H9 (cell line): ENCODE data around the gene MRPL3. TPM values are rescaled to one million over a fixed set of nuclear protein-coding genes. Genes with fewer than 3 reads are reported as not detected.

Experiments
- DNase-seq: peaks from one replicate; pipeline ENCODE4 v3.0.0-alpha.2; 2017
- H2AFZ ChIP-seq: one replicate; pipeline ENCODE4 v1.6.1; 2013; ENCODE audit warnings: mild to moderate bottlenecking, low read length, control low read depth, moderate library complexity
- H2AK5ac ChIP-seq: 2 replicates; pipeline ENCODE4 v1.6.1; 2013; ENCODE audit warnings: low read length, control low read depth, mixed read lengths; ENCODE audit not compliant: insufficient read length
- H2BK120ac ChIP-seq: one replicate; pipeline ENCODE4 v1.6.1; 2013; ENCODE audit warnings: low read depth, mild to moderate bottlenecking, low read length, control low read depth, inconsistent platforms; ENCODE audit not compliant: poor library complexity, severe bottlenecking
- H2BK12ac ChIP-seq: 2 replicates; pipeline ENCODE4 v1.6.1; 2013; ENCODE audit warnings: low read length, control low read depth, mixed read lengths, low read depth; ENCODE audit not compliant: insufficient read length
- H2BK15ac ChIP-seq: 2 replicates; pipeline ENCODE4 v1.6.1; 2013; ENCODE audit warnings: low read depth, low read length, control low read depth
- H2BK20ac ChIP-seq: one replicate; pipeline ENCODE4 v1.6.1; 2013; ENCODE audit warnings: low read depth, mild to moderate bottlenecking, low read length, control low read depth, inconsistent platforms; ENCODE audit not compliant: poor library complexity, severe bottlenecking
- H2BK5ac ChIP-seq: 2 replicates; pipeline ENCODE4 v1.6.1; 2013; ENCODE audit warnings: low read length, control low read depth, mixed read lengths; ENCODE audit not compliant: insufficient read length
- H3K14ac ChIP-seq: 2 replicates; pipeline ENCODE4 v1.6.1; 2013; ENCODE audit warnings: low read length, control low read depth; ENCODE audit not compliant: insufficient read depth
- H3K18ac ChIP-seq: 2 replicates; pipeline ENCODE4 v1.6.1; 2013; ENCODE audit warnings: low read depth, mild to moderate bottlenecking, mixed read lengths, low read length, control low read depth; ENCODE audit not compliant: insufficient read length
- H3K23ac ChIP-seq: 2 replicates; pipeline ENCODE4 v1.6.1; 2013; ENCODE audit warnings: low read length, control low read depth, mixed read lengths, low read depth; ENCODE audit not compliant: insufficient read length
- H3K23me2 ChIP-seq: 2 replicates; pipeline ENCODE4 v1.6.1; 2013; ENCODE audit warnings: low read depth, mild to moderate bottlenecking, mixed read lengths, low read length, control low read depth; ENCODE audit not compliant: insufficient read length, poor library complexity, severe bottlenecking
- H3K27ac ChIP-seq: 2 replicates; pipeline ENCODE4 v1.5.1; 2013; ENCODE audit warnings: low read length, control low read depth, mixed read lengths, low read depth; ENCODE audit not compliant: insufficient read length
- H3K27me3 ChIP-seq: 2 replicates; pipeline ENCODE4 v1.6.1; 2013; ENCODE audit warnings: low read length, control low read depth, inconsistent platforms; ENCODE audit not compliant: insufficient read depth
- H3K4ac ChIP-seq: 2 replicates; pipeline ENCODE4 v1.6.1; 2013; ENCODE audit warnings: low read depth, mild to moderate bottlenecking, control low read depth, inconsistent platforms, low read length, moderate library complexity
- H3K4me1 ChIP-seq: 2 replicates; pipeline ENCODE4 v1.6.1; 2013; ENCODE audit warnings: low read length, control low read depth, inconsistent platforms; ENCODE audit not compliant: insufficient read depth
- H3K4me2 ChIP-seq: 2 replicates; pipeline ENCODE4 v1.6.1; 2013; ENCODE audit warnings: low read length, control low read depth, mixed read lengths; ENCODE audit not compliant: insufficient read length, insufficient read depth
- H3K56ac ChIP-seq: 2 replicates; pipeline ENCODE4 v1.6.1; 2013; ENCODE audit warnings: low read depth, mild to moderate bottlenecking, mixed read lengths, low read length, control low read depth; ENCODE audit not compliant: insufficient read length
- H3K79me1 ChIP-seq: 2 replicates; pipeline ENCODE4 v1.6.1; 2013; ENCODE audit warnings: low read depth, mild to moderate bottlenecking, moderate library complexity, low read length, control low read depth, inconsistent platforms; ENCODE audit not compliant: insufficient read depth, poor library complexity, severe bottlenecking
- H3K79me2 ChIP-seq: 2 replicates; pipeline ENCODE4 v1.6.1; 2013; ENCODE audit warnings: low read length, control low read depth, inconsistent platforms; ENCODE audit not compliant: insufficient read depth
- H3K9ac ChIP-seq: 2 replicates; pipeline ENCODE4 v1.6.1; 2013; ENCODE audit warnings: low read length, control low read depth, mixed read lengths; ENCODE audit not compliant: insufficient read length; ENCODE audit errors: extremely low read depth
- H3K9me3 ChIP-seq: one replicate; pipeline ENCODE4 v1.6.1; 2013; ENCODE audit warnings: low read depth, low read length, inconsistent platforms; ENCODE audit not compliant: control insufficient read depth
- H3T11ph ChIP-seq: one replicate; pipeline ENCODE4 v1.6.1; 2013; ENCODE audit warnings: mild to moderate bottlenecking, low read length, control low read depth, inconsistent platforms
- H4K20me1 ChIP-seq: one replicate; pipeline ENCODE4 v1.6.1; 2013; ENCODE audit not compliant: control insufficient read depth, insufficient read length, insufficient read depth
- H4K5ac ChIP-seq: 2 replicates; pipeline ENCODE4 v1.6.1; 2013; ENCODE audit warnings: low read depth, mild to moderate bottlenecking, mixed read lengths, low read length, control low read depth; ENCODE audit not compliant: insufficient read length
- H4K8ac ChIP-seq: replicated peaks from 2 replicates; pipeline ENCODE4 v1.6.1; 2013; ENCODE audit warnings: low read length, control low read depth, mixed read lengths, low read depth; ENCODE audit not compliant: insufficient read length
- H4K91ac ChIP-seq: 2 replicates; pipeline ENCODE4 v1.6.1; 2013; ENCODE audit warnings: low read depth, mild to moderate bottlenecking, moderate library complexity, mixed read lengths, low read length, control low read depth; ENCODE audit not compliant: insufficient read length
- H3K27ac Mint-ChIP-seq, 3 experiments: 2 replicates in 2 of 3; 3 replicates in 1 of 3; pipeline ENCODE4 v1.8.0; 2020 to 2021; ENCODE audit warnings: mixed read lengths in 3 of 3, mild to moderate bottlenecking in 1 of 3, moderate library complexity in 1 of 3
- H3K27me3 Mint-ChIP-seq: 2 replicates; pipeline ENCODE4 v1.8.0; 2021; ENCODE audit warnings: low read depth, mild to moderate bottlenecking, moderate library complexity, mixed read lengths
- H3K36me3 Mint-ChIP-seq, 3 experiments: 2 replicates in 2 of 3; 3 replicates in 1 of 3; pipeline ENCODE4 v1.8.0; 2020 to 2021; ENCODE audit warnings: low read depth in 3 of 3, mixed read lengths in 3 of 3; ENCODE audit not compliant: insufficient read depth in 1 of 3
- H3K4me1 Mint-ChIP-seq, 2 experiments: 2 replicates each; pipeline ENCODE4 v1.8.0; 2020; ENCODE audit warnings: mixed read lengths in 2 of 2
- H3K4me3 Mint-ChIP-seq, 2 experiments: 2 replicates in 1 of 2; 3 replicates in 1 of 2; pipeline ENCODE4 v1.8.0; 2020 to 2021; ENCODE audit warnings: mild to moderate bottlenecking in 2 of 2, mixed read lengths in 2 of 2, moderate library complexity in 1 of 2
- H3K9me3 Mint-ChIP-seq, 2 experiments: 2 replicates in 1 of 2; 3 replicates in 1 of 2; pipeline ENCODE4 v1.8.0; 2020; ENCODE audit warnings: mild to moderate bottlenecking in 2 of 2, mixed read lengths in 2 of 2, moderate library complexity in 1 of 2
- CTCF ChIP-seq: fragments of 200-600 bp; sonication (generic); conservative IDR thresholded peaks from 3 replicates; pipeline ENCODE4 v1.8.0; 2021; ENCODE audit warnings: antibody characterized with exemption, mild to moderate bottlenecking
- WGBS: extraction: QIAGEN DNeasy Blood & Tissue Kit; methylation state at CpG from one replicate; pipeline ENCODE4 v1.1.7; 2013; ENCODE audit warnings: missing lambda C conversion rate, low lambda C conversion rate, mixed read lengths; ENCODE audit not compliant: insufficient read length; ENCODE audit errors: extremely low coverage; 5-methylcytosine and 5-hydroxymethylcytosine counted together
- total RNA-seq: library from RNA; stranded (reverse); gene quantifications from 2 replicates; pipeline ENCODE4 v1.2.1, GENCODE V29; 2021

Gene MRPL3
- total RNA-seq, 1 experiment from 2014 or later = 154 TPM

GRCh38 chr3:131494706-131495105 lies 8.1 kb downstream of the MRPL3 start:
- Histone ChIP-seq H2BK120ac (no peak overlapping the region), H3T11ph (no peak overlapping the region), H3K4me1 (no peaks in the 10 kb centered on the region), H2AFZ (no peak overlapping the region), H2BK12ac (no peak overlapping the region), H4K8ac (no peak overlapping the region), H4K5ac (no peak overlapping the region), H3K23ac (no peak overlapping the region), H2BK15ac (no peak overlapping the region), H3K4ac (no peak overlapping the region), H3K18ac (no peak overlapping the region), H2BK5ac (no peak overlapping the region), H3K9me3 (no peaks in the 10 kb centered on the region), H3K14ac (no peak overlapping the region), H4K91ac (no peak overlapping the region), H3K9ac (no peak overlapping the region), H3K27me3 (no peaks in the 10 kb centered on the region), H3K4me2 (no peak overlapping the region), H3K79me2 (0 out of 2 replicates have a peak, but pooled peaks cover 3% of the 10 kb centered on the region), H3K23me2 (no peaks in the 10 kb centered on the region), H3K27ac (no peak overlapping the region), H4K20me1 (no peaks in the 10 kb centered on the region), H2AK5ac (no peak overlapping the region), H2BK20ac (no peak overlapping the region), H3K56ac (no peak overlapping the region), H3K79me1 (peaks cover 4% of the 10 kb centered on the region)
- Mint-ChIP-seq H3K4me1 (no peaks in the 10 kb centered on the region; a peak in 1 of 4 replicates), H3K27ac (no peak overlapping the region), H3K27me3 (no peaks in the 10 kb centered on the region; the same call in 1 of the 2 replicates), H3K9me3 (no peaks in the 10 kb centered on the region), H3K36me3 (peaks cover 32 to 64% (median 59%) of the 10 kb centered on the region in 3 experiments; a peak in 6 of 7 replicates), H3K4me3 (no peak overlapping the region)
- WGBS = no CpG with 5 or more reads among the region's 1 CpG
- DNase-seq = no peak
- no peak for TF ChIP-seq CTCF
